DND-41 (cell line): ENCODE data around the gene BRIP1.

Experiments
- ATAC-seq: fragments of 200-7000 bp; cut with Tn5 transposase; 3 replicates; pipeline ENCODE4 v1.9.1; 2021; ENCODE audit warnings: low read depth; ENCODE audit not compliant: insufficient read depth
- DNase-seq: peaks from one replicate; pipeline ENCODE4 v3.0.0-alpha.2; 2020
- H2AFZ ChIP-seq: 2 replicates; pipeline ENCODE4 v1.6.0; 2012; ENCODE audit warnings: low read depth, low read length
- H3K27ac ChIP-seq: 2 replicates; pipeline ENCODE4 v1.5.1; 2012; ENCODE audit warnings: low read length, inconsistent platforms
- H3K27me3 ChIP-seq: fragments of 200-600 bp; sonication (generic); 2 replicates; pipeline ENCODE4 v1.6.0; 2012; ENCODE audit warnings: low read length, mild to moderate bottlenecking, inconsistent platforms; ENCODE audit not compliant: insufficient read depth, poor library complexity
- H3K36me3 ChIP-seq: 2 replicates; pipeline ENCODE4 v1.5.1; 2012; ENCODE audit warnings: low read length, inconsistent platforms; ENCODE audit not compliant: insufficient read depth
- H3K4me1 ChIP-seq: 2 replicates; pipeline ENCODE4 v1.5.1; 2012; ENCODE audit warnings: mild to moderate bottlenecking, low read length; ENCODE audit not compliant: insufficient read depth
- H3K4me2 ChIP-seq: 2 replicates; pipeline ENCODE4 v1.6.0; 2012; ENCODE audit warnings: mild to moderate bottlenecking, moderate library complexity, low read length, inconsistent platforms; ENCODE audit not compliant: insufficient read depth
- H3K4me3 ChIP-seq, 2 experiments: fragments of 200-600 bp in 1 of 2; shearing (Covaris generic) in 1 of 2; 2 replicates each; pipeline ENCODE4 v1.5.1; 2012 to 2016; ENCODE audit warnings: inconsistent platforms in 2 of 2, low read length in 2 of 2, mild to moderate bottlenecking in 2 of 2, low read depth in 1 of 2, moderate library complexity in 1 of 2
- H3K79me2 ChIP-seq: 2 replicates; pipeline ENCODE4 v1.6.0; 2012; ENCODE audit warnings: low read length, inconsistent platforms; ENCODE audit not compliant: insufficient read depth
- H3K9ac ChIP-seq: 2 replicates; pipeline ENCODE4 v1.6.0; 2012; ENCODE audit warnings: low read depth, mild to moderate bottlenecking, inconsistent platforms, low read length, moderate library complexity
- H3K9me3 ChIP-seq: 2 replicates; pipeline ENCODE4 v1.5.1; 2012; ENCODE audit warnings: low read length, moderate library complexity, mild to moderate bottlenecking, inconsistent platforms; ENCODE audit not compliant: insufficient read depth, severe bottlenecking
- H4K20me1 ChIP-seq: 2 replicates; pipeline ENCODE4 v1.6.0; 2012; ENCODE audit warnings: low read length; ENCODE audit not compliant: insufficient read depth
- EZH2 ChIP-seq: IDR thresholded peaks from 3 replicates; pipeline ENCODE4 v1.6.1; 2012; ENCODE audit warnings: borderline replicate concordance, low read depth, mild to moderate bottlenecking, moderate library complexity, low read length, inconsistent platforms; ENCODE audit not compliant: severe bottlenecking
- TF ChIP-seq, protein P1 (sequence below): IDR thresholded peaks from 2 replicates; pipeline ENCODE4 v1.5.1; 2012; ENCODE audit warnings: borderline replicate concordance, low read length, moderate library complexity, mild to moderate bottlenecking; ENCODE audit not compliant: poor library complexity, severe bottlenecking; ENCODE audit errors: extremely low read depth

BRIP1 gene

DNA sequence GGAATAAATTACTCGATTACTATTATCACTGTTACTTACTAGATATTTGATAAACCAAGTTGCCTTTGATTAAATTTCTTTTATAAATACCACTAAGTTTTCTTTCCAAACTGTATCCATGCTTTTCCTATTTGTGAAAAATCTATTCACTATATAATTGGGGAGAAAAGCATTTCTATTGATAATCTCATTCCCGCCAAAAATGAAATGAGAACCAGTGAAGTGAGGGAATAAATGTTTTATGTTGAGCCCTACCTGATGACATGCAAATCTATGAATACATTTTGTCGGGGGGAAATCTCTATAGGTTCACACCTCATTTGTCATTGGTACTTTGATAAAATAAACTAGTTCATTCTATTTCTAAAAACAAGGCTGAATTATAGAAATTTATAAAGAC, 15.7 kb downstream of the BRIP1 start:
- Histone ChIP-seq H3K27ac (no peak overlapping the region), H3K36me3 (peaks cover 87% of the 10 kb centered on the region), H3K9me3 (no peaks in the 10 kb centered on the region), H3K27me3 (no peaks in the 10 kb centered on the region), H3K79me2 (peaks cover 26% of the 10 kb centered on the region), H3K4me1 (no peaks in the 10 kb centered on the region), H3K9ac (no peak overlapping the region), H2AFZ (no peak overlapping the region), H3K4me2 (no peak overlapping the region), H3K4me3 (no peak overlapping the region), H4K20me1 (peaks cover 4% of the 10 kb centered on the region; the same call in 1 of the 2 replicates)
- TF ChIP-seq, protein P1, sequence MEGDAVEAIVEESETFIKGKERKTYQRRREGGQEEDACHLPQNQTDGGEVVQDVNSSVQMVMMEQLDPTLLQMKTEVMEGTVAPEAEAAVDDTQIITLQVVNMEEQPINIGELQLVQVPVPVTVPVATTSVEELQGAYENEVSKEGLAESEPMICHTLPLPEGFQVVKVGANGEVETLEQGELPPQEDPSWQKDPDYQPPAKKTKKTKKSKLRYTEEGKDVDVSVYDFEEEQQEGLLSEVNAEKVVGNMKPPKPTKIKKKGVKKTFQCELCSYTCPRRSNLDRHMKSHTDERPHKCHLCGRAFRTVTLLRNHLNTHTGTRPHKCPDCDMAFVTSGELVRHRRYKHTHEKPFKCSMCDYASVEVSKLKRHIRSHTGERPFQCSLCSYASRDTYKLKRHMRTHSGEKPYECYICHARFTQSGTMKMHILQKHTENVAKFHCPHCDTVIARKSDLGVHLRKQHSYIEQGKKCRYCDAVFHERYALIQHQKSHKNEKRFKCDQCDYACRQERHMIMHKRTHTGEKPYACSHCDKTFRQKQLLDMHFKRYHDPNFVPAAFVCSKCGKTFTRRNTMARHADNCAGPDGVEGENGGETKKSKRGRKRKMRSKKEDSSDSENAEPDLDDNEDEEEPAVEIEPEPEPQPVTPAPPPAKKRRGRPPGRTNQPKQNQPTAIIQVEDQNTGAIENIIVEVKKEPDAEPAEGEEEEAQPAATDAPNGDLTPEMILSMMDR: no peak
- TF ChIP-seq EZH2: no peak
- DNase-seq (no peak), ATAC-seq (no peak)

DNA sequence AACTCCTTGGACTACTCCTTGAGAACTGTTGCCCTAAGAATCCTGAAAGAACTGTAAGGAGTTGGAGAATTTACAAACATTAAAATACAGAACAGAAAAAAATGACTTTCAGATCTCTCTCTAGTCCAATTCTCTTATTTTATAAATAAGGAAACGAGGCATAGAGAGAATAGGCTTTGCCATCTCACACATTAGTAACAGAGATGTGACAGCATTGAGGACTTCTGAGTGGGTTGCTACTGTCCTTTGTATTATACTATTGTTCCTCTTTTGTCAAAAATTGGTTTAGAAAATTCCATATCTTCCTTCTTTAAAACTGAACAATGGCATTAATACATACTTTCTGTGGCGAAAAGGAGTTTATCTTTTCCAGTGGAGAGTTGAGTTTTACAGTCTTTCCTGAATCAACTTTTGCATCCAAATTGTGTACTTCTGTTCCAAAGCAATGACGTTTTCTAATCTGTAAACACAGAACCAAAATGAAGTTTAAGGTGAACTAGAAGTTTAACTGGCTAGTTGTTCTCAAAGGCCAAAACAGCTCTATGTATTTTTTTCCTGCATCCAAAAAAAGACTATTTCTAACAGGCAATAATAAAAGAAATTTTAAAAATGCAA, 16.5 kb downstream of the BRIP1 start:
- Histone ChIP-seq H3K4me1 (no peaks in the 10 kb centered on the region), H3K4me3 (no peak overlapping the region), H3K9me3 (no peaks in the 10 kb centered on the region), H3K79me2 (peaks cover 18% of the 10 kb centered on the region), H4K20me1 (peaks cover 4% of the 10 kb centered on the region; the same call in 1 of the 2 replicates), H3K27ac (no peak overlapping the region), H3K36me3 (peaks cover 87% of the 10 kb centered on the region), H3K9ac (no peak overlapping the region), H3K27me3 (no peaks in the 10 kb centered on the region), H3K4me2 (no peak overlapping the region), H2AFZ (no peak overlapping the region)
- TF ChIP-seq, protein P1: no peak
- TF ChIP-seq EZH2: no peak
- no peak for ATAC-seq
- no peak for DNase-seq

DNA sequence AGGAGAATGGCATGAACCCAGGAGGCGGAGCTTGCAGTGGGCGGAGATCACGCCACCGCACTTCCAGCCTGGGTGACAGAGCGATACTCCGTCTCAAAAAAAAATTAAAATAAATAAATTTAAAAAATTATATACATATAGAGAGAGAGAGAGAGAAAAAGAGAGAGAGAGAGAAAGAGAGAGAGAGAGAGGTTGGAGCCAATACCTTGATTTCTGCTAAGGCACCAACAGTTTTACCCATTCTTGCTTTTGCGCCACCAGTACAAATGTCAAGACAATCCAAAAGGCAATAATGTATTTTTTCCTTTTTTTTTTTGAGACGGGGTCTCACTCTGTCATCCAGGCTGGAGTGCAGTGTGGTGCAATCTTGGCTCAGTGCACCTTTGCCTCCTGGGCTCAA, 17.2 kb downstream of the BRIP1 start:
- Histone ChIP-seq H3K4me2 (no peak overlapping the region), H3K27ac (no peak overlapping the region), H3K36me3 (peaks cover 83% of the 10 kb centered on the region), H3K9me3 (no peaks in the 10 kb centered on the region), H3K9ac (no peak overlapping the region), H4K20me1 (no peaks in the 10 kb centered on the region), H3K79me2 (peaks cover 10% of the 10 kb centered on the region), H3K4me1 (no peaks in the 10 kb centered on the region), H3K4me3 (no peak overlapping the region), H3K27me3 (no peaks in the 10 kb centered on the region), H2AFZ (no peak overlapping the region)
- TF ChIP-seq EZH2: no peak
- TF ChIP-seq, protein P1: no peak
- ATAC-seq (no peak), DNase-seq (no peak)
